GM12878 (cell line): Measurements from ENCODE around the gene CCDC14.

ENCODE experiments used
- CHD2 ChIP-seq: IDR thresholded peaks from 2 replicates; pipeline ENCODE4 v1.6.1; 2011; ENCODE audit warnings: low read depth, low read length, improper control_type of control experiment, borderline replicate concordance
- EZH2 ChIP-seq: IDR thresholded peaks from 2 replicates; pipeline ENCODE4 v1.6.1; 2012; ENCODE audit warnings: low read depth, mild to moderate bottlenecking, control low read depth, inconsistent platforms, low read length, borderline replicate concordance; ENCODE audit not compliant: control insufficient read depth
- POLR2A ChIP-seq: IDR thresholded peaks from 2 replicates; pipeline ENCODE4 v1.6.1; 2011; ENCODE audit warnings: low read depth, mild to moderate bottlenecking, low read length
- POLR2AphosphoS2 ChIP-seq: IDR thresholded peaks from 2 replicates; pipeline ENCODE4 v1.6.1; 2011; ENCODE audit warnings: low read depth, mild to moderate bottlenecking, low read length, improper control_type of control experiment, moderate library complexity
- RB1 ChIP-seq: fragments of 450-650 bp; formaldehyde crosslinking; IDR thresholded peaks from 2 replicates; pipeline ENCODE4 v1.6.1; 2017; ENCODE audit warnings: mild to moderate bottlenecking, borderline replicate concordance
- RFX5 ChIP-seq: IDR thresholded peaks from 2 replicates; pipeline ENCODE4 v1.6.1; 2011; ENCODE audit warnings: low read depth, low read length, improper control_type of control experiment
- SREBF1 ChIP-seq: IDR thresholded peaks from 2 replicates; pipeline ENCODE4 v1.6.1; 2012; ENCODE audit warnings: mild to moderate bottlenecking, low read length
- YY1 ChIP-seq: IDR thresholded peaks from 2 replicates; pipeline ENCODE4 v1.6.1; 2011; ENCODE audit warnings: low read depth, mild to moderate bottlenecking, low read length
- TF ChIP-seq, protein P1 (sequence below): IDR thresholded peaks from 2 replicates; pipeline ENCODE4 v1.6.1; 2011; ENCODE audit warnings: borderline replicate concordance, low read depth, mild to moderate bottlenecking, moderate library complexity, mixed read lengths, low read length; ENCODE audit not compliant: insufficient read depth; ENCODE audit errors: extremely low read length

DNA sequence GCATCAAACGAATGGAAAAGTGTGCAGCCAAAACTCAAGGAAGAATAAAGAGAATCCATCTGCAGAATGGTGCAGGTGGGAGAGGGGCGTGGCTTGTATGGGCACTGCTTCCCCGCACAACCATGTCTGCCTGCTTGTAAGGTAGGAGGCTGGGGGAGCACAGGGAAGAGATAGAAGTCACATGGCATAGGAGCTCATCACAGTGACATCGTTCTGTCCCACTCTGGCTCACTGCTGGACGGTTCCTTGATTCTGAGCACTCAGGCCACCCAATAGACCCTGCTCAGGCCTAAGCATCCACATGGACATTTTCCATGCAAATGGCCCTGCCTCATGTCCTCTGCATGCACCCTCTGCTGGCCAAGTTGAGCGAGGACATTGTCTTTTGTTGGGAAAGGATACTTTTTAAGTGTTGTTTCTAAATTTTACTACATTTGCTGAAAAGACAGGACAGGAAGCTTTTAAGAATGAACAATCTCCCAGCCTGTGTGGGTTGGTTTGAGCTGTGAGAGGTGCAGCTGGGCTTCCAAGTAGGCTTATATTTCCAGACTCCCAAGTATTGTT, 79.9 kb downstream of the CCDC14 start:
- TF ChIP-seq POLR2A (no peak), YY1 (no peak), RB1 (no peak), EZH2 (no peak), SREBF1 (no peak), RFX5 (no peak), CHD2 (no peak), POLR2AphosphoS2 (no peak)
- TF ChIP-seq, protein P1, sequence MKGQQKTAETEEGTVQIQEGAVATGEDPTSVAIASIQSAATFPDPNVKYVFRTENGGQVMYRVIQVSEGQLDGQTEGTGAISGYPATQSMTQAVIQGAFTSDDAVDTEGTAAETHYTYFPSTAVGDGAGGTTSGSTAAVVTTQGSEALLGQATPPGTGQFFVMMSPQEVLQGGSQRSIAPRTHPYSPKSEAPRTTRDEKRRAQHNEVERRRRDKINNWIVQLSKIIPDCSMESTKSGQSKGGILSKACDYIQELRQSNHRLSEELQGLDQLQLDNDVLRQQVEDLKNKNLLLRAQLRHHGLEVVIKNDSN, result no peak
